MM.1S (cell line): ENCODE measurements around the gene AQP12A.

Experiments used
- EZH2 ChIP-seq: fragments of 300-600 bp; sonication (generic); optimal IDR thresholded peaks from 2 replicates; pipeline ENCODE3; 2017; ENCODE audit warnings: low read depth, mild to moderate bottlenecking, antibody characterized with exemption, low read length, mixed read lengths
- EZH2phosphoT487 ChIP-seq: fragments of 300-600 bp; sonication (generic); IDR thresholded peaks from 2 replicates; pipeline ENCODE4 v1.6.1; 2018; ENCODE audit warnings: antibody characterized with exemption, low read length
- TF ChIP-seq, protein P1 (sequence below): fragments of 300-600 bp; sonication (generic); IDR thresholded peaks from 2 replicates; pipeline ENCODE4 v1.5.1; 2016; ENCODE audit warnings: antibody characterized with exemption, low read length, mixed read lengths

DNA sequence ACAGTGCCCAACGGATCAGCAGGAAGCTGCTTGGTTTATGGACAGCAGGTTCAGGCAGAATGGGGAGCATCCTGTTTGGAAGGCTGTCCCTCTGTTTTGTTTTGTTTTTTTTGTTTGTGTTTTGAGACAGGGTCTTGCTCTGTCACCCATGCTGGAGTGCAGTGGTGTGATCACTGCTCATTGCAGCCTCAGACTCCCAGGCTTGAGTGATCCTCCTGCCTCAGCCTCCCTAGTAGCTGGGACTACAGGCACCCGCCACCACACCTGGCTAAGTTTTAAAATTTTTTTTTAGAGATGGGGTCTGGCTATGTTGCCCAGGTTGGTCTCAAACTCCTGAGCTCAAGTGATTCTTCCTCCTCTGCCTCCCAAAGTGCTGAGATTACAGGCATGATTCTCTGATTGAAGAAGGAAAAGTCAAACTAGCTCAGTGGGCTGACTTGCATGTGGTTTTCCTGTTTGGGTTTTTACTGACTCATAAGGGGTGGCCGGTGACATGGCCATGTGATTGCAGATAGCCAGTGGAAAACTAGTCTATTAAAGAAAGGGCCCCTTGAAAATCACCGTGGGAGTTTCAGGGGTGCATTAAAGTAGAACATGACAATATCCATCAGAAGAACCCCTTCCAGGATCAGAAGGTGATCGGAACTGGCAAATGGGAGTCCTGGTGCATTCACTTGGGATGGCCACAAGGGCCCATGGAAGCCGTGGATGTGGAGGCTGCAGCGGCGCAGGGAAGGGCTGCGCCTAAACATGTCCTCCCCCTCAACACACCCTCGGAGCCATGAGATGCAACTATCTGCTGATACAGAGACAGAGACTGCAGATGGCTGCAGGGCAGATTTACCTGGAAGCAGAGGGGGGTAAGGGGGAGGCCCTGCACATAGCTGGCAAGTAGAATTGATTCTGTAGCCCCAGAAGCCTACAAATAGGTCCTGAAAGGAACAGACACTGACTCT, 35.5 kb upstream of the AQP12A start:
- TF ChIP-seq, protein P1, sequence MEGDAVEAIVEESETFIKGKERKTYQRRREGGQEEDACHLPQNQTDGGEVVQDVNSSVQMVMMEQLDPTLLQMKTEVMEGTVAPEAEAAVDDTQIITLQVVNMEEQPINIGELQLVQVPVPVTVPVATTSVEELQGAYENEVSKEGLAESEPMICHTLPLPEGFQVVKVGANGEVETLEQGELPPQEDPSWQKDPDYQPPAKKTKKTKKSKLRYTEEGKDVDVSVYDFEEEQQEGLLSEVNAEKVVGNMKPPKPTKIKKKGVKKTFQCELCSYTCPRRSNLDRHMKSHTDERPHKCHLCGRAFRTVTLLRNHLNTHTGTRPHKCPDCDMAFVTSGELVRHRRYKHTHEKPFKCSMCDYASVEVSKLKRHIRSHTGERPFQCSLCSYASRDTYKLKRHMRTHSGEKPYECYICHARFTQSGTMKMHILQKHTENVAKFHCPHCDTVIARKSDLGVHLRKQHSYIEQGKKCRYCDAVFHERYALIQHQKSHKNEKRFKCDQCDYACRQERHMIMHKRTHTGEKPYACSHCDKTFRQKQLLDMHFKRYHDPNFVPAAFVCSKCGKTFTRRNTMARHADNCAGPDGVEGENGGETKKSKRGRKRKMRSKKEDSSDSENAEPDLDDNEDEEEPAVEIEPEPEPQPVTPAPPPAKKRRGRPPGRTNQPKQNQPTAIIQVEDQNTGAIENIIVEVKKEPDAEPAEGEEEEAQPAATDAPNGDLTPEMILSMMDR, result no peak
- TF ChIP-seq EZH2 (no peak), EZH2phosphoT487 (no peak)
